ENCODE results near the gene ARHGAP24. TPM values are rescaled to one million over a fixed set of nuclear protein-coding genes. Genes with fewer than 3 reads are reported as not detected.
A peak's percentile ranks its signal among the peaks of the same experiment; 100 is the strongest.

ARHGAP24 gene
- total and polyA plus RNA-seq, 4 donors: 10.0 to 79.4 (median 21.6) TPM

DNA sequence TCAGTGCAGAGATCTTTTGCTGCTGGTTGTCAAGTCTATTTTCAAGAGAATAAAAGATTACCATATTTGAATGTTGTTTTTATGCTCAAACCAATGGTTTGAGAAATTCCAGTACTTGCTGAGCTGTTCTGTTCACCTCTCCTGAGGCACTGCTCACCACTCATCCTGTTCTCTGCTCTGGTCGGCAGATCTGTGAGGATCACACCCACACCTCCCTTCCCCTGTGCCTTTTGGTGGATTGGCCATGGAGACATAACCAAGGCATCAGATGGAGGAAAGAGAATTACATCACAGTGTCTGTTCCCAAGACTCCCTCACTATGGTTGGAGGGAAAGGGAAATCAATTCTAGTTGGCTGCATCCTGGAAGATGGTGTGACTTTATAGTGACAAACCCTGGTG is 391.6 kb downstream of the ARHGAP24 start:
- ATAC-seq (ENCODE audit: insufficient read depth, low FRiP score): no peak

DNA sequence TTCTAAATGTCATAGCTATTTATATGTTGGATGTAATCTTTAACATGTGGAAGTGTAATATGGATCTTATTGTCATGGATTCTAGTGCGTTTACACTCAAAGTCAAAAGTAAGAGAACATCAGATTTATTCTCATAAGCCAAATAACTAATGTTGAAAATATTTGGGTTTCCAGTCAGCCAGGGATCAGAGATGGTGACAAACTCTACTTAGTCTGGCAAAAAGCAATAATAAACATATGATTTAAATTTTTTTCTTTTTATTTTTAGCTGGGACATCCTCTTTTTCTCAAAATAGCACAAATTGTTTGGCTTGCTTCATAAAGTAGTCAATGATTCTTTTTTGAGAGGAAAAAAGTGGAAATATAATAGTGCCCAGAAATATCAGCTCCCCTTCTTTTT is 392.3 kb downstream of the ARHGAP24 start:
- DNase-seq: no peak
- TF ChIP-seq, protein P1, sequence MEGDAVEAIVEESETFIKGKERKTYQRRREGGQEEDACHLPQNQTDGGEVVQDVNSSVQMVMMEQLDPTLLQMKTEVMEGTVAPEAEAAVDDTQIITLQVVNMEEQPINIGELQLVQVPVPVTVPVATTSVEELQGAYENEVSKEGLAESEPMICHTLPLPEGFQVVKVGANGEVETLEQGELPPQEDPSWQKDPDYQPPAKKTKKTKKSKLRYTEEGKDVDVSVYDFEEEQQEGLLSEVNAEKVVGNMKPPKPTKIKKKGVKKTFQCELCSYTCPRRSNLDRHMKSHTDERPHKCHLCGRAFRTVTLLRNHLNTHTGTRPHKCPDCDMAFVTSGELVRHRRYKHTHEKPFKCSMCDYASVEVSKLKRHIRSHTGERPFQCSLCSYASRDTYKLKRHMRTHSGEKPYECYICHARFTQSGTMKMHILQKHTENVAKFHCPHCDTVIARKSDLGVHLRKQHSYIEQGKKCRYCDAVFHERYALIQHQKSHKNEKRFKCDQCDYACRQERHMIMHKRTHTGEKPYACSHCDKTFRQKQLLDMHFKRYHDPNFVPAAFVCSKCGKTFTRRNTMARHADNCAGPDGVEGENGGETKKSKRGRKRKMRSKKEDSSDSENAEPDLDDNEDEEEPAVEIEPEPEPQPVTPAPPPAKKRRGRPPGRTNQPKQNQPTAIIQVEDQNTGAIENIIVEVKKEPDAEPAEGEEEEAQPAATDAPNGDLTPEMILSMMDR (IDR thresholded peaks at IDR 0.05; ENCODE audit: control extremely low read depth, extremely low read depth): no peak
- no peaks in the 10 kb centered on the region for H3K36me3 ChIP-seq (ENCODE audit: control insufficient read depth in 4 of 4, insufficient read depth in 4 of 4, low read length in 4 of 4)
- no peak overlapping the region for H3K9ac ChIP-seq (ENCODE audit: insufficient read depth in 1 of 2, low read length in 2 of 2)
- no peak overlapping the region for H3K27ac ChIP-seq (ENCODE audit: low read depth in 1 of 2, low read length in 1 of 2)
- H3K9me3 ChIP-seq (ENCODE audit: control insufficient read depth in 4 of 4, insufficient read depth in 3 of 4, low read length in 3 of 4): no peaks in the 10 kb centered on the region
- peaks cover 0 to 14% (median 0%) of the 10 kb centered on the region in 5 donors for H3K4me1 ChIP-seq (ENCODE audit: control insufficient read depth in 5 of 5, insufficient read depth in 5 of 5, low read length in 5 of 5)
- H3K4me3 ChIP-seq: no peak overlapping the region
- WGBS, 2 donors: 75 to 88% methylated on average over 1 of the region's 1 CpG
- ATAC-seq (ENCODE audit: insufficient read depth, low FRiP score): no peak
- no peaks in the 10 kb centered on the region for H3K27me3 ChIP-seq (ENCODE audit: control insufficient read depth in 3 of 3, insufficient read depth in 3 of 3, low read length in 2 of 3)

More for the DNA sequence above, 391.6 kb downstream of the ARHGAP24 start:
- Histone ChIP-seq H3K4me1 (ENCODE audit: control insufficient read depth in 5 of 5, insufficient read depth in 5 of 5, low read length in 5 of 5) (peaks cover 0 to 14% (median 0%) of the 10 kb centered on the region in 5 donors), H3K4me3 (no peak overlapping the region), H3K27me3 (ENCODE audit: control insufficient read depth in 3 of 3, insufficient read depth in 3 of 3, low read length in 2 of 3) (no peaks in the 10 kb centered on the region), H3K9me3 (ENCODE audit: control insufficient read depth in 4 of 4, insufficient read depth in 3 of 4, low read length in 3 of 4) (no peaks in the 10 kb centered on the region), H3K36me3 (ENCODE audit: control insufficient read depth in 4 of 4, insufficient read depth in 4 of 4, low read length in 4 of 4) (no peaks in the 10 kb centered on the region), H3K27ac (ENCODE audit: low read depth in 1 of 2, low read length in 1 of 2) (no peak overlapping the region), H3K9ac (ENCODE audit: insufficient read depth in 1 of 2, low read length in 2 of 2) (no peak overlapping the region)
- no peak for DNase-seq
- TF ChIP-seq, protein P1 (IDR thresholded peaks at IDR 0.05; ENCODE audit: control extremely low read depth, extremely low read depth): no peak
- WGBS, 2 donors: 68 to 73% methylated on average over 1 of the region's 1 CpG

DNA sequence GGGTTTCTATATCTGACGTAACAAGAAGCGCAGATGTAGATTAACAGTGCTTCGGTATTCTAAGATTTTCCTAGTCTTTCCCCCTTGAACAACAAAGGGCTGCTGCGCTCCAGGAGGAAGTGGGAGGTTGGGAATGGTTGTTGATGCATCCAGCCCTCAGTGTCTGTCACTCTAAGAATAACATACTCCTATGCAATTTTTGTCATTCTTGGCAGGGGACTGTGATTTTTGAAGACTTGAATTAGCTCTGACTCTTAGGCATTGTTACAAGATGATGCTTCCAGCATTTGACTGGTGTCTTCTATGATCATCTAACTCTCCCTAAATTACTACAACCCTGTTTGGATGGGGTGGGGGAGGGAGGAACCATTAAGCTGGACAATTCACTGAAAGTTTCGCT is 394.2 kb downstream of the ARHGAP24 start:
- ATAC-seq (ENCODE audit: insufficient read depth, low FRiP score): no peak
- Histone ChIP-seq H3K9ac (ENCODE audit: insufficient read depth in 1 of 2, low read length in 2 of 2) (no peak overlapping the region), H3K4me1 (ENCODE audit: control insufficient read depth in 5 of 5, insufficient read depth in 5 of 5, low read length in 5 of 5) (peaks cover 0 to 14% (median 0%) of the 10 kb centered on the region in 5 donors), H3K27me3 (ENCODE audit: control insufficient read depth in 3 of 3, insufficient read depth in 3 of 3, low read length in 2 of 3) (no peaks in the 10 kb centered on the region), H3K36me3 (ENCODE audit: control insufficient read depth in 4 of 4, insufficient read depth in 4 of 4, low read length in 4 of 4) (no peaks in the 10 kb centered on the region), H3K4me3 (no peak overlapping the region), H3K9me3 (ENCODE audit: control insufficient read depth in 4 of 4, insufficient read depth in 3 of 4, low read length in 3 of 4) (no peaks in the 10 kb centered on the region), H3K27ac (ENCODE audit: low read depth in 1 of 2, low read length in 1 of 2) (peak overlapping the region in 1 of 2 donors; percentile 6)
- no peak for DNase-seq
- WGBS, 2 donors: 64 to 70% methylated on average over 5 of the region's 5 CpGs
- TF ChIP-seq, protein P1 (IDR thresholded peaks at IDR 0.05; ENCODE audit: control extremely low read depth, extremely low read depth): no peak

Data from lung (tissue), 12 donors.